22Rv1 (cell line): ENCODE data around the gene TMEM135.
"Not testable (repeated sequence)": the region's sequence is repeated elsewhere in the genome, so short reads cannot be mapped to it uniquely, and the experiment has no call there.

ENCODE experiments used
- H3K27ac ChIP-seq: fragments of 450-650 bp; 2 replicates; pipeline ENCODE4 v1.5.1; 2017
- ZFX ChIP-seq: fragments of 450-650 bp; IDR thresholded peaks from 2 replicates; pipeline ENCODE4 v1.6.1; 2017; ENCODE audit warnings: antibody characterized with exemption, borderline replicate concordance
- TF ChIP-seq, protein P1 (sequence below): fragments of 450-650 bp; IDR thresholded peaks from 2 replicates; pipeline ENCODE4 v1.5.1; 2017; ENCODE audit warnings: mild to moderate bottlenecking

TMEM135 gene

DNA sequence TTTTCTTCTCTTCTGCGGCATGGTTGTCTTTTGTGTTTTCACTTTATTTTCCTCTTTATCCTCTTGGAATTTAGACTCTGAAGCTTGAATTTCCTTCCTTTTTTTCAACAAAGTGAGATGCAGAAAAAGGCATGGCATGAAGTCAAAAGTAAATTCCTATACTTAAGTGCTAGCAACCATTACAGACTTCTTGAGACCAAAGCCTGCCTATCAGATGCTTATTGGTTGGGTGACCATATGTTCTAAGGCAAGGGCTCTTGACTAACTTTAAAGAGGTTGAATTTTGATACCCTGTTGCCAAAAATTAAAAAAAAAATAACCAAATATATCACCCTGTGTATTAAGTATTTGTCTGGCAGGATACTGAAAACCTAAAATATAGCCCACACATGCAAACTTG, 237.4 kb downstream of the TMEM135 start:
- H3K27ac ChIP-seq, result no peak overlapping the region
- no peak for TF ChIP-seq ZFX
- TF ChIP-seq, protein P1, sequence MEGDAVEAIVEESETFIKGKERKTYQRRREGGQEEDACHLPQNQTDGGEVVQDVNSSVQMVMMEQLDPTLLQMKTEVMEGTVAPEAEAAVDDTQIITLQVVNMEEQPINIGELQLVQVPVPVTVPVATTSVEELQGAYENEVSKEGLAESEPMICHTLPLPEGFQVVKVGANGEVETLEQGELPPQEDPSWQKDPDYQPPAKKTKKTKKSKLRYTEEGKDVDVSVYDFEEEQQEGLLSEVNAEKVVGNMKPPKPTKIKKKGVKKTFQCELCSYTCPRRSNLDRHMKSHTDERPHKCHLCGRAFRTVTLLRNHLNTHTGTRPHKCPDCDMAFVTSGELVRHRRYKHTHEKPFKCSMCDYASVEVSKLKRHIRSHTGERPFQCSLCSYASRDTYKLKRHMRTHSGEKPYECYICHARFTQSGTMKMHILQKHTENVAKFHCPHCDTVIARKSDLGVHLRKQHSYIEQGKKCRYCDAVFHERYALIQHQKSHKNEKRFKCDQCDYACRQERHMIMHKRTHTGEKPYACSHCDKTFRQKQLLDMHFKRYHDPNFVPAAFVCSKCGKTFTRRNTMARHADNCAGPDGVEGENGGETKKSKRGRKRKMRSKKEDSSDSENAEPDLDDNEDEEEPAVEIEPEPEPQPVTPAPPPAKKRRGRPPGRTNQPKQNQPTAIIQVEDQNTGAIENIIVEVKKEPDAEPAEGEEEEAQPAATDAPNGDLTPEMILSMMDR, result no peak

DNA sequence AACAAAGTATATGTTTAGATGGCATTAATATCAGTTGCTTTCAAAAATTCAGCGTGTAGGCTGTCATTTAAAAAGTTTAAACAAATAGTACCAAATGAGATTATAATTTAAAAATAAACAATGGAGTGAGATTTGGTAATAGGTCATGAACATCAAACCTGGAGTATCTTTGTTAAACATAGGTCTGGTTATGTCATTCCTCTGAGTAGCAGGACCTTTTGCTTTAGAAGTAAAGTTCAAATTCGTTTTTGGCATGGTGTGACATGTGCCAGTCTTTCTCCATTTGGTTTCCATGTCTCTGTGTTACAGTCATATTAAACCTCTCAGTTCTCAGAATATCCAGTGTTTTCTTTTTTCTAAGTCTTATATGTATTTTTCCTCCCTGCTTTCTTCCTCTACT, 242.4 kb downstream of the TMEM135 start:
- TF ChIP-seq, protein P1, result no peak
- TF ChIP-seq ZFX, result no peak
- no peak overlapping the region for H3K27ac ChIP-seq

DNA sequence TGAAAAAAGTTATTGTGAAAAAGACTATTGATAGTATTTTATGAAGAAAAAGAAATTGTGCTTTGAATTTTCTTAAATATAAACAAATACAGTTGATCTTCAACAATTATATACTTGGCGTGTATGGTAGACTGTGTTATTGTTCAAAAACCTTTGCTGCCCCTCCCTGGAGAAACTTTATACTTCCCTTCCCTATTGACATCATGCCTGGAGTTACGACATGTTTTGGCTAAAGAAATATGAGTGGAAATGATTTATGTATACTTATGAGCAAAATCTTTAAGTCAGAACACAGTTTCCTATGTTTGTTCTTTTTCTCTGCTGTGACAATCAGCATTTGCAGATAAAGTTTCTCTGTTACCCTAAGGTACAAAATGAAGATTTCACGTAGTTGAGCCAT, 243.8 kb downstream of the TMEM135 start:
- no peak overlapping the region for H3K27ac ChIP-seq
- TF ChIP-seq ZFX, result no peak
- TF ChIP-seq, protein P1, result 0 out of 2 replicates have a peak, but pooled peaks have one; percentile 2

DNA sequence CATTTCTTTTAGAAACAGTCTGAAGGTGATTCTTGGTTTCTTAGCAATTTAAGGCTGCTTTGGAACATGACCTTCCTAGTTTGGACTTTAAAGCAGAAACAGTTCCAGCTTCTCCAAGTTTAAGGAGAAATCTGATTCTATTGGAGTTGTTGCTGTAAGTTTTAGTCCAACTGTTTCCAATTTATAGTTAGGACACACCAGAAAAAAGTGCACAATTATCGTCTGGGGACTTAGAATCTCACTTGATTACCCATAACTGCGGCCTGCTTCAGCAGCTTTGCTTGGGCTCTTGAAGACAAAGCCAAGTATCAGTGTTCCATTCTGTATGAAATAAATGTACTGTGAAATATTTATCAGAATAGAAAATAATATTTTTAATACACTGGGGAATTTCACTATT, 246.6 kb downstream of the TMEM135 start:
- TF ChIP-seq, protein P1, result no peak
- TF ChIP-seq ZFX, result no peak
- H3K27ac ChIP-seq, result no peak overlapping the region

DNA sequence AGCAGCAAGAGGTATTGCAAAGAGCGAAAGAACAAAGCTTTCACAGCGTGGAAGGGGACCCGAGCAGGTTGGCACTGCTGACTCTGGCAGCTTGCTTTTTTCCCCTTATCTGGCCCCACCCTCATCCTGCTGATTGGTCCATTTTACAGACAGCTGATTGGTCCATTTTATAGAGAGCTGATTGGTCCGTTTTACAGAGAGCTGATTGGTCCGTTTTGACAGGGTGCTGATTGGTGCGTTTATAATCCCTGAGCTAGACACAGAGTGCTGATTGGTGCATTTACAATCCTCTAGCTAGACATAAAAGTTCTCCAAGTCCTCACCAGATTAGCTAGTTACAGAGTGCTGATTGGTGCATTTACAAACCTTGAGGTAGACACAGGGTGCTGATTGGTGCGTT, 247.9 kb downstream of the TMEM135 start:
- not testable (repeated sequence) for H3K27ac ChIP-seq

DNA sequence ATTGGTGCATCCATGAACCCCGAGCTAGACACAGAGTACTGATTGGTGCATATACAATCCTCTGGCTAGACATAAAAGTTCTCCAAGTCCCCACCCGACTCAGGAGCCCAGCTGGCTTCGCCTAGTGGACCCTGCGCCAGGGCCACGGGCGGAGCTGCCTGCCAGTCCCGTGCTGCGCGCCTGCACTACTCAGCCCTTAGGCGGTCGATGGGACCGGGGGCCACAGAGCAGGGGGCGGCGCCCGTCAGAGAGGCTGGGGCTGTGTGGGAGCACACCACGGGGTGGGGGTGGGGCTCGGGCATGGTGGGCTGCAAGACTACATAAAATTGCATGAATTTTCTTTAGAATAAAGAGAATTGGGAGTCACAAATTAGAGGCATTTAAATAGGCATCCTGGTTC, 248.6 kb downstream of the TMEM135 start:
- TF ChIP-seq, protein P1, result no peak
- no peak overlapping the region for H3K27ac ChIP-seq

DNA sequence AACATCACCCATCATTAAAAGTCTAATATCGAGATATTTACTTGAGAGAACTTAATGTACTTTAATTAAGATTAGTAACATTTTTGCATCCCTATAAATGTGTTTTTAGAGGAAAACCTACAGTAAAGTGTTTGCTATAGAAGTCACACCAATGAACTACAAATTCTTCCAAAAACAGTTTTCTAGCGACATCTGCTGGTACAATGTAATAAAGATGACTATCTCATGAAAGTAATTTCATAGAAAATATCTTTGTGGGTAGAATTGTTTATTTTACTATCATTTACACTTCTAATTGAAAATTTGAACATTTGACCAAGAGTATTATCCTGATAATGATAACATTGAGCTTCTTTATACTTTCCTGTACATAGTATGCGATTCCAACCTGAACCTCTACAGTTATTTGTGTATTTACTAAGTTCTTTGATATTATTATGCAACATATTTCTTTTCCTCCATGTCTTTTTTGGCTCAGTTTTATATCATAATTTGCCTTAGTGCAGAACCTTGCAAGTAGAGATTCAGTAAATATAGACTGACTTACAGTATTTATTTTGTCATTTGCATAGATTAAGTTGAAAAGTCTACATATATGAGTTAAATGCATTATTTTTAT, 252.7 kb downstream of the TMEM135 start:
- TF ChIP-seq, protein P1, result peak; percentile 76
- no peak for TF ChIP-seq ZFX

DNA sequence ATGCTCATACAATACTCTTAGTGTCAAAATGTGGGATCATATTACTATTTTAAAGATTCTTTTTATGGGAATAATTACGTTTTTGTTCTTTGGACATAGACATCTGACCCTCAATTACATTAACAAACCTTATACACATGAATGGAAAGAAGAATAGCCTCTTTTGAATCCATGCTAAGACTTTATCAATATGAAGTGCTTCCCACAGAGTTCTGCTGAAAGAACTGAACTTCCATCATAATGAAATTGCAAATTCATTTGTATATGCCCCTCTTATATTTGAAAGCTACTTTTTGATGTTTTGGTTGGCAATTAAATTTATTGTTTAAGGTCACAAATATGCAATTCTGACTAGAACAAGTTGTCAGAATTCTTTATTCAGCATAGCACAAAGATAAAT, 254.9 kb downstream of the TMEM135 start:
- H3K27ac ChIP-seq, result no peak overlapping the region
- TF ChIP-seq ZFX, result no peak
- TF ChIP-seq, protein P1, result no peak

More for the DNA sequence above, 252.7 kb downstream of the TMEM135 start:
- no peak overlapping the region for H3K27ac ChIP-seq
